ENCODE results near the gene PCDHA6. TPM values are rescaled to one million over a fixed set of nuclear protein-coding genes. Genes with fewer than 3 reads are reported as not detected.
A peak's percentile ranks its signal among the peaks of the same experiment; 100 is the strongest.
"Not testable (repeated sequence)": the region's sequence is repeated elsewhere in the genome, so short reads cannot be mapped to it uniquely, and the experiment has no call there.

PCDHA6 gene
- 1 to 10 TPM; 1.3 to 1.9 (median 1.4) TPM for total RNA-seq

GRCh38 chr5:140827704-140828361 lies at the start of gene PCDHA6:
Gene PCDHA6, plus strand, starts transcription at chr5:140827960. Its CDS starts 132 bp downstream, at chr5:140828092.
- Histone ChIP-seq H3K9me3 (peaks cover 0 to 62% (median 4%) of the 10 kb centered on the region in 4 donors), H3K4me3 (peak within 1 kb of the TSS in 1 of 4 donors; percentile 34), H3K27ac (no peak within 1 kb of the TSS), H3K36me3 (peaks cover 0 to 10% (median 0%) of the 10 kb centered on the region in 3 donors), H3K27me3 (no peaks in the 10 kb centered on the region), H3K4me1 (no peaks in the 10 kb centered on the region)
- WGBS, 2 donors, result 21% methylated on average over 27 of the region's 27 CpGs
- no peak for TF ChIP-seq EP300 (IDR thresholded peaks at IDR 0.05)
- TF ChIP-seq POLR2A (IDR thresholded peaks at IDR 0.05), result no peak
- peak in 1 of 5 experiments; percentile 15 for TF ChIP-seq CTCF (IDR thresholded peaks at IDR 0.05)
- DNase-seq (ENCODE audit: low spot score in 2 of 2), result no peak

- H3K27ac ChIP-seq, result no peak overlapping the region
- DNase-seq (ENCODE audit: low spot score in 2 of 2), result no peak
- no peaks in the 10 kb centered on the region for H3K36me3 ChIP-seq
- WGBS, 2 donors, result 86 to 97% methylated on average over 1 of the region's 1 CpG
- no peaks in the 10 kb centered on the region for H3K27me3 ChIP-seq
- no peak overlapping the region for H3K4me3 ChIP-seq
- TF ChIP-seq POLR2A (IDR thresholded peaks at IDR 0.05) (no peak), CTCF (IDR thresholded peaks at IDR 0.05) (no peak), EP300 (IDR thresholded peaks at IDR 0.05) (no peak)
- H3K9me3 ChIP-seq, result peaks cover 0 to 89% (median 20%) of the 10 kb centered on the region in 4 donors
- H3K4me1 ChIP-seq, result no peaks in the 10 kb centered on the region
Measured at GRCh38 chr5:140780512-140780911, 47.2 kb upstream of the PCDHA6 start.

GRCh38 chr5:140785905-140786686 lies 41.7 kb upstream of the PCDHA6 start, which contains the start of gene PCDHA1:
Gene PCDHA1, plus strand, starts transcription at chr5:140786140.
- TF ChIP-seq CTCF (IDR thresholded peaks at IDR 0.05) (no peak), EP300 (IDR thresholded peaks at IDR 0.05) (no peak), POLR2A (IDR thresholded peaks at IDR 0.05) (no peak)
- Histone ChIP-seq H3K27ac (no peak within 1 kb of the TSS), H3K9me3 (peaks cover 0 to 84% (median 15%) of the 10 kb centered on the region in 4 donors), H3K36me3 (no peaks in the 10 kb centered on the region), H3K4me3 (no peak within 1 kb of the TSS), H3K27me3 (no peaks in the 10 kb centered on the region), H3K4me1 (no peaks in the 10 kb centered on the region)
- WGBS, 2 donors, result 21 to 31% methylated on average over 25 to 29 of the region's 29 CpGs
- DNase-seq (ENCODE audit: low spot score in 2 of 2), result no peak

GRCh38 chr5:140787422-140787821 lies 40.3 kb upstream of the PCDHA6 start:
- H3K9me3 ChIP-seq, result peaks cover 0 to 84% (median 15%) of the 10 kb centered on the region in 4 donors
- H3K4me3 ChIP-seq; H3K27ac ChIP-seq; H3K36me3 ChIP-seq; DNase-seq (ENCODE audit: low spot score in 2 of 2); H3K4me1 ChIP-seq; H3K27me3 ChIP-seq: not testable (repeated sequence)
- 33 to 46% methylated on average over 19 to 22 of the region's 44 CpGs for WGBS, 2 donors

GRCh38 chr5:140787849-140788504 lies 39.8 kb upstream of the PCDHA6 start:
- H3K4me3 ChIP-seq; DNase-seq (ENCODE audit: low spot score in 2 of 2); H3K4me1 ChIP-seq; H3K36me3 ChIP-seq; H3K27ac ChIP-seq; H3K27me3 ChIP-seq: not testable (repeated sequence)
- WGBS, 2 donors, result 28 to 58% methylated on average over 23 to 48 of the region's 70 CpGs
- H3K9me3 ChIP-seq, result peaks cover 0 to 78% (median 13%) of the 10 kb centered on the region in 4 donors

All from tibial nerve (tissue), 4 donors.